ENCODE data around the gene DEK.
"Not testable (repeated sequence)": the region's sequence is repeated elsewhere in the genome, so short reads cannot be mapped to it uniquely, and the experiment has no call there.

Gene DEK

GRCh38 chr6:18234564-18234963 is 29.8 kb downstream of the DEK start:
- ChIA-PET POLR2A (no interaction called here), CTCF (no interaction called here)
- DNase-seq (ENCODE audit: extremely low spot score): no peak
- TF ChIP-seq L3MBTL2 (conservative IDR thresholded peaks at IDR 0.05) (no peak), FOXA1 (IDR thresholded peaks at IDR 0.05) (no peak)

GRCh38 chr6:18233770-18234169 is 30.6 kb downstream of the DEK start:
- POLR2A ChIA-PET; CTCF ChIA-PET; DNase-seq (ENCODE audit: extremely low spot score): not testable (repeated sequence)

- DNase-seq (ENCODE audit: extremely low spot score); CTCF ChIA-PET; POLR2A ChIA-PET: not testable (repeated sequence)
Observed at GRCh38 chr6:18231856-18232255, 32.5 kb downstream of the DEK start.

- POLR2A ChIA-PET; DNase-seq (ENCODE audit: extremely low spot score): not testable (repeated sequence)
- CTCF ChIA-PET: interaction anchor here (0.6 kb wide), 1 partner anchor 1530 kb away, joined by 4 read pairs; no protein-coding TSS in a partner anchor
Observed at GRCh38 chr6:18228590-18228989, 35.7 kb downstream of the DEK start.

- DNase-seq (ENCODE audit: extremely low spot score); POLR2A ChIA-PET; CTCF ChIA-PET: not testable (repeated sequence)
Observed at GRCh38 chr6:18227166-18227565, 37.2 kb downstream of the DEK start.

GRCh38 chr6:18226451-18227105 is 37.8 kb downstream of the DEK start:
- POLR2A ChIA-PET; CTCF ChIA-PET; DNase-seq (ENCODE audit: extremely low spot score): not testable (repeated sequence)

GRCh38 chr6:18221288-18221615 is 43.1 kb downstream of the DEK start:
- CTCF ChIA-PET: no interaction called here
- POLR2A ChIA-PET: no interaction called here
- DNase-seq (ENCODE audit: extremely low spot score): no peak

GRCh38 chr6:18219591-18219990 is 44.7 kb downstream of the DEK start:
- no peak for DNase-seq (ENCODE audit: extremely low spot score)
- ChIA-PET POLR2A (no interaction called here), CTCF (no interaction called here)
- no peak for TF ChIP-seq LEF1 (IDR thresholded peaks at IDR 0.05; ENCODE audit: borderline replicate concordance)
- no peak for TF ChIP-seq BHLHE40 (IDR thresholded peaks at IDR 0.05; ENCODE audit: borderline replicate concordance)
- no peak for TF ChIP-seq FOXA1 (IDR thresholded peaks at IDR 0.05)
- TF ChIP-seq PKNOX1 (IDR thresholded peaks at IDR 0.05): no peak
- TF ChIP-seq NFRKB (IDR thresholded peaks at IDR 0.05): no peak
- TF ChIP-seq TARDBP (IDR thresholded peaks at IDR 0.05): no peak
- no peak for TF ChIP-seq HDGF (IDR thresholded peaks at IDR 0.05; ENCODE audit: borderline replicate concordance)
- TF ChIP-seq ARNT (IDR thresholded peaks at IDR 0.05): no peak
- no peak for TF ChIP-seq FOXM1 (IDR thresholded peaks at IDR 0.05; ENCODE audit: borderline replicate concordance)
- no peak for TF ChIP-seq FOXK2 (IDR thresholded peaks at IDR 0.05)
- TF ChIP-seq ELF4 (IDR thresholded peaks at IDR 0.05): no peak
- no peak for TF ChIP-seq SUZ12 (IDR thresholded peaks at IDR 0.05)
- no peak for TF ChIP-seq L3MBTL2 (conservative IDR thresholded peaks at IDR 0.05)
- TF ChIP-seq SP1 (IDR thresholded peaks at IDR 0.05): no peak
- no peak for TF ChIP-seq CTBP1 (IDR thresholded peaks at IDR 0.05; ENCODE audit: borderline replicate concordance)

More at GRCh38 chr6:18221288-18221615, 43.1 kb downstream of the DEK start:
- TF ChIP-seq BHLHE40 (IDR thresholded peaks at IDR 0.05; ENCODE audit: borderline replicate concordance) (no peak), ELF4 (IDR thresholded peaks at IDR 0.05) (no peak), L3MBTL2 (conservative IDR thresholded peaks at IDR 0.05) (no peak), NFRKB (IDR thresholded peaks at IDR 0.05) (no peak), FOXK2 (IDR thresholded peaks at IDR 0.05) (no peak), ZNF384 (IDR thresholded peaks at IDR 0.05) (no peak), FOXA1 (IDR thresholded peaks at IDR 0.05) (no peak), SUZ12 (IDR thresholded peaks at IDR 0.05) (no peak), PKNOX1 (IDR thresholded peaks at IDR 0.05) (no peak), FOXM1 (IDR thresholded peaks at IDR 0.05; ENCODE audit: borderline replicate concordance) (no peak), LEF1 (IDR thresholded peaks at IDR 0.05; ENCODE audit: borderline replicate concordance) (no peak), TARDBP (IDR thresholded peaks at IDR 0.05) (no peak), SP1 (IDR thresholded peaks at IDR 0.05) (no peak), HDGF (IDR thresholded peaks at IDR 0.05; ENCODE audit: borderline replicate concordance) (no peak), ARNT (IDR thresholded peaks at IDR 0.05) (no peak), CTBP1 (IDR thresholded peaks at IDR 0.05; ENCODE audit: borderline replicate concordance) (no peak)

- CTCF ChIA-PET: no interaction called here
- no peak for DNase-seq (ENCODE audit: extremely low spot score)
- TF ChIP-seq ELF4 (IDR thresholded peaks at IDR 0.05) (no peak), PKNOX1 (IDR thresholded peaks at IDR 0.05) (no peak), ARNT (IDR thresholded peaks at IDR 0.05) (no peak), CTBP1 (IDR thresholded peaks at IDR 0.05; ENCODE audit: borderline replicate concordance) (no peak), FOXM1 (IDR thresholded peaks at IDR 0.05; ENCODE audit: borderline replicate concordance) (no peak), FOXK2 (IDR thresholded peaks at IDR 0.05) (no peak), L3MBTL2 (conservative IDR thresholded peaks at IDR 0.05) (no peak), BHLHE40 (IDR thresholded peaks at IDR 0.05; ENCODE audit: borderline replicate concordance) (no peak), SP1 (IDR thresholded peaks at IDR 0.05) (no peak), ZNF384 (IDR thresholded peaks at IDR 0.05) (no peak), NFRKB (IDR thresholded peaks at IDR 0.05) (no peak), SUZ12 (IDR thresholded peaks at IDR 0.05) (no peak), TARDBP (IDR thresholded peaks at IDR 0.05) (no peak)
- POLR2A ChIA-PET: no interaction called here
Observed at GRCh38 chr6:18218233-18218632, 46.1 kb downstream of the DEK start.
